ENCODE measurements around the gene SENP2.
A peak's percentile ranks its signal among the peaks of the same experiment; 100 is the strongest.
"Not testable (repeated sequence)": the region's sequence is repeated elsewhere in the genome, so short reads cannot be mapped to it uniquely, and the experiment has no call there.

The SENP2 gene

GRCh38 chr3:185647880-185648210 lies 61.8 kb downstream of the SENP2 start:
- DNase-seq (ENCODE audit: low spot score) = no peak

GRCh38 chr3:185648396-185648795 lies 62.3 kb downstream of the SENP2 start:
- no peak for DNase-seq (ENCODE audit: low spot score)

GRCh38 chr3:185649414-185649813 lies 63.3 kb downstream of the SENP2 start:
- no peak for DNase-seq (ENCODE audit: low spot score)

GRCh38 chr3:185651971-185652370 lies 65.9 kb downstream of the SENP2 start:
- no peak for DNase-seq (ENCODE audit: low spot score)

- DNase-seq (ENCODE audit: low spot score) = no peak
Observed at GRCh38 chr3:185653949-185654757, 68.1 kb downstream of the SENP2 start.

GRCh38 chr3:185654758-185655145 lies 68.7 kb downstream of the SENP2 start:
- DNase-seq (ENCODE audit: low spot score) = no peak

- DNase-seq (ENCODE audit: low spot score) = no peak
Observed at GRCh38 chr3:185655426-185656320, 69.6 kb downstream of the SENP2 start.

DNA sequence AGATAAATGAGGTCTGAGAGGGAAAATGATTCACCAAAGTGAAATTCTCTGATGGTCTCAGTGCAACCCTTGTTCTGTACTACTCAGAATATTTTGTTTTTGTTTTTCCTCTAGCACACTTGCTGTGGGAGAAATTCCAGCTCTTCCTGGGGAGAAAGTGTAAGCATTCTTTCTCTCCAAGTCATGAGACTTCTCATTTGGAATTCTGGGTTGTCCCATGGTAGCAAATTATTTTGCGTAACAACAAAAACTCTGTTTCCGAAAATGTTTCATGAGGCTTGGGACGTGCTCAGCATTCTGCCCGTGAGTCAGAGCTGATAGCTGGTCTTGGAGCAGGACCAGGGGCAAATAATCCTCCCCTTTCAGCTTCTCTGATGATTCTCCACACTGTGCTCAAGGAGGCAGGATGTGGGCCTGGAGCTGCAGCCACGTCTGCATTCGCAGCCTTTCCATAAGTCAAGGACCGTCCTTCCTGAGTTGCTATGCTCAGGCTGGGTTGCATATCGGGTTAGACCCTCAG lies 70.3 kb downstream of the SENP2 start:
- DNase-seq (ENCODE audit: low spot score) = no peak

- no peak for DNase-seq (ENCODE audit: low spot score)
Observed at GRCh38 chr3:185657211-185657610, 71.1 kb downstream of the SENP2 start.

DNA sequence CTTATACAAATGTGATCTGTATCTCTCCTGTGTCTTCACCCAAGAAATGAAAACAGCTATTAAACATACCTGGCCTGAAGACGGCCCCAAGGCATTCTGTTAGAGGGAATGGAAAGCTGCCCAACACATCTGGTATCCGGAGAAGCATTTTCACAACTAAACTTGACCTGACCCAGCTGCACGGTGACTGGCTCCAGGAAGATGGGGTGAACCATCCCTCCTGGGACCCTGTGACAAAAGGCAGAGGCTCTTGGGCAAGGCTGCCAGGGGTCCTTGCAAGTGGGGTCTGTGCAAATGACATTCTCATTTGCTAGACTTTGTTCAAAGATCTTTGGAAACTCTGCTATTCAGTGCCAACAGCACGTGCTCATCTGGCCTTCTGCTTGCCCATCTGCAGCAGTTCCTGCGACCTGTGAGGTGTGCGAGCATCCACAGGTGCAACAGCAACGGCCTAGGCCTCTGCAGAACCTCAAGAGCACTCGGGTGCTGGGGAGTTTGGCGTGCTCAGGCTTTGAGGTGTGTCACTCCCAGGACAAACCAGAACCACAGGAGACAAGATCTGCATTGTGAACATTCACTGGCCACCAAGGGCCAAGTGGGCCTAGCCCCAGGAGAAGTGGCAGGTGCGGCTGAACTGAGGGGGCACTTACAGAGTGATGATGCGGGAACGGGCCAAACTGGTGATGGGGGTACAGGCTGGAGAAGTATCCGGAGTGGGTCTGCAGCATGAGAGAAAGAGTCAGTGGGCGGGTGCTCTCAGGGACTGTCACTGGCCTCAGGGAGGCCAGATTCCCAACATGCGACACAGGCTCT lies 71.8 kb downstream of the SENP2 start:
- no peak for DNase-seq (ENCODE audit: low spot score)

DNA sequence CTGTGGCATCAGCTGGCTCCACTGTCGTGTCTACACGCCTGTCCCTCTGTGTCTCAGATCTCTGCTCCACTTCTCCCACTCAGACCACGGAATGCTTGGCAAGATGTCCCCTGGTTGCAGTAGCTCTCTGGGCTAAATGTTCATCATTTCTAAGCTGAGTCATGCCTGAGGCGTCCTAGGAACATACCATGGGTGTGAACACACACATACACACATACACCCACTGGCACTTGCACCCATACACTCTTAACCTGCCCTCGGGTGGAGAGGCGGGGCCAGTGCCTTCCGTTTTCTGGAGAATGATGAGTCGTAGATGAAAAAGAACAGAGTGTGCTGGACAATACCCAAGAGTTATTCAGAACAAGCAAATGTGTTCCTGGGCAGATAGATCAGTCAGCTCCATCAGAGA lies 72.4 kb downstream of the SENP2 start:
- DNase-seq (ENCODE audit: low spot score) = no peak

GRCh38 chr3:185658943-185659342 lies 72.8 kb downstream of the SENP2 start:
- no peak for DNase-seq (ENCODE audit: low spot score)

GRCh38 chr3:185659942-185660921 lies 74.1 kb downstream of the SENP2 start:
- peak; percentile 88 for DNase-seq (ENCODE audit: low spot score)

- not testable (repeated sequence) for DNase-seq (ENCODE audit: low spot score)
Observed at GRCh38 chr3:185661296-185661695, 75.2 kb downstream of the SENP2 start.

DNA sequence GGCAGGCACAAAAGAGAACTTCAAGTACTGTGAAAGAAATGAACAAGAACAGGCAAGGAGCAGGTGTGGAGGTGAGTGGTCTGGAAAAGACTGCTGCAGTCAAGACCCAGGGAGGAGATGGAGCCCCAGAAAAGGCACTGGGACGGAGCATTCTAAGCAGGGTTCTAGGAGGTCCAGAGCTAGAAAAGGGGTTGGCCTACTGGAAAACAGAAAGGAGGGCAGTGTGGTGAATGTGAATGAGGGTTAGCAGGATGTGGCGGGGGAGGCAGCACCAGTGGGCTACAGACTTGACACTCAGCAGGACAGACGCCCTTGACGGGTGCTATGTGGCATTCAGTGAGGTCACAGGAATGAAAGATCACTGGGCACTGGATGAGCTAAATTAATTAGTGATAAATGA lies 75.7 kb downstream of the SENP2 start:
- no peak for DNase-seq (ENCODE audit: low spot score)

GRCh38 chr3:185663929-185664328 lies 77.8 kb downstream of the SENP2 start:
- DNase-seq (ENCODE audit: low spot score) = no peak

DNA sequence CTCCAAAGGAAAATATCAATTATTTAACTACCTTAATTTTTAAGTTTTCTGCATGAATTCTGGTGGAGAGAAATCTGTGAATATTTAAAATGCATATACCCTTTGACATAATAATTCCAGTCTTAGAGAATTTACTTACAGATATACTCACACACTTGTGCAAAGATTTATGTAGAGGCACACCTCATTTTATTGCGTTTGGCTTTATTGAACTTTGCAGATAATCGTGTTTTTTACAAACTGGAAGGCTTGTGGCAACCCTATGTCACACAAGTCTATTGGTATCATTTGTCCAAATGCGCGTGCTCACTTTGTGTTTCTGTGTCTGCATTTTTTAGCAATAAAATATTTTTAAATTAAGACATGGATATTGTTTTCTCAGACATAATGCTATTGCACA lies 81.5 kb downstream of the SENP2 start:
- no peak for DNase-seq (ENCODE audit: low spot score)

- DNase-seq (ENCODE audit: low spot score) = peak; percentile 68
Observed at GRCh38 chr3:185677146-185677829, 91.2 kb downstream of the SENP2 start.

- no peak for DNase-seq (ENCODE audit: low spot score)
Observed at GRCh38 chr3:185678027-185678426, 91.9 kb downstream of the SENP2 start.

- no peak for DNase-seq (ENCODE audit: low spot score)
Observed at GRCh38 chr3:185680231-185680630, 94.1 kb downstream of the SENP2 start.

All from D341Med (cell line).